CD4-positive, alpha-beta T cell treated with Interferon gamma for 1 hour (primary cell): ENCODE results near the gene KIF2A.

ENCODE experiments used
- DNase-seq: peaks from one replicate; pipeline ENCODE4 v3.0.0-alpha.2; 2020

Gene KIF2A

GRCh38 chr5:62296998-62297397 is 9.0 kb upstream of the KIF2A start:
- DNase-seq, result no peak

GRCh38 chr5:62298118-62298517 is 7.9 kb upstream of the KIF2A start:
- DNase-seq, result no peak

- DNase-seq, result no peak
Measured at GRCh38 chr5:62299101-62299500, 6.9 kb upstream of the KIF2A start.

GRCh38 chr5:62299600-62299999 is 6.4 kb upstream of the KIF2A start:
- DNase-seq, result no peak

- DNase-seq, result no peak
Measured at GRCh38 chr5:62305358-62305714, 670 bp upstream of the KIF2A start.

- DNase-seq, result no peak
Measured at GRCh38 chr5:62306323-62306895, 403 bp downstream of the KIF2A start.

- DNase-seq, result peak; percentile 40
Measured at GRCh38 chr5:62306896-62307689, 1.1 kb downstream of the KIF2A start.

GRCh38 chr5:62308439-62308838 is 2.4 kb downstream of the KIF2A start:
- no peak for DNase-seq

GRCh38 chr5:62309107-62309506 is 3.1 kb downstream of the KIF2A start:
- DNase-seq, result no peak

GRCh38 chr5:62310426-62311143 is 4.6 kb downstream of the KIF2A start:
- DNase-seq, result no peak

GRCh38 chr5:62312036-62312435 is 6.0 kb downstream of the KIF2A start:
- DNase-seq, result no peak

GRCh38 chr5:62312674-62313073 is 6.7 kb downstream of the KIF2A start:
- DNase-seq, result no peak

- DNase-seq, result no peak
Measured at GRCh38 chr5:62314213-62314830, 8.3 kb downstream of the KIF2A start.

GRCh38 chr5:62315376-62316175 is 9.6 kb downstream of the KIF2A start:
- DNase-seq, result no peak

- no peak for DNase-seq
Measured at GRCh38 chr5:62316176-62316502, 10.1 kb downstream of the KIF2A start.

GRCh38 chr5:62317810-62318209 is 11.8 kb downstream of the KIF2A start:
- DNase-seq, result no peak

GRCh38 chr5:62322484-62322883 is 16.5 kb downstream of the KIF2A start:
- no peak for DNase-seq

GRCh38 chr5:62326302-62326701 is 20.3 kb downstream of the KIF2A start:
- DNase-seq, result no peak

GRCh38 chr5:62326702-62327101 is 20.7 kb downstream of the KIF2A start:
- DNase-seq, result no peak

GRCh38 chr5:62327138-62328053 is 21.4 kb downstream of the KIF2A start:
- no peak for DNase-seq

GRCh38 chr5:62328772-62329491 is 22.9 kb downstream of the KIF2A start:
- DNase-seq, result no peak
